ENCODE results near the gene DDIAS. TPM values are rescaled to one million over a fixed set of nuclear protein-coding genes. Genes with fewer than 3 reads are reported as not detected.
"Not testable (repeated sequence)": the region's sequence is repeated elsewhere in the genome, so short reads cannot be mapped to it uniquely, and the experiment has no call there.

The DDIAS gene
- total RNA-seq, 1 donor from 2014 or later: 0.11 TPM

- H3K4me3 ChIP-seq: no peak overlapping the region
- H3K27me3 ChIP-seq: no peaks in the 10 kb centered on the region
- TF ChIP-seq, protein P1, sequence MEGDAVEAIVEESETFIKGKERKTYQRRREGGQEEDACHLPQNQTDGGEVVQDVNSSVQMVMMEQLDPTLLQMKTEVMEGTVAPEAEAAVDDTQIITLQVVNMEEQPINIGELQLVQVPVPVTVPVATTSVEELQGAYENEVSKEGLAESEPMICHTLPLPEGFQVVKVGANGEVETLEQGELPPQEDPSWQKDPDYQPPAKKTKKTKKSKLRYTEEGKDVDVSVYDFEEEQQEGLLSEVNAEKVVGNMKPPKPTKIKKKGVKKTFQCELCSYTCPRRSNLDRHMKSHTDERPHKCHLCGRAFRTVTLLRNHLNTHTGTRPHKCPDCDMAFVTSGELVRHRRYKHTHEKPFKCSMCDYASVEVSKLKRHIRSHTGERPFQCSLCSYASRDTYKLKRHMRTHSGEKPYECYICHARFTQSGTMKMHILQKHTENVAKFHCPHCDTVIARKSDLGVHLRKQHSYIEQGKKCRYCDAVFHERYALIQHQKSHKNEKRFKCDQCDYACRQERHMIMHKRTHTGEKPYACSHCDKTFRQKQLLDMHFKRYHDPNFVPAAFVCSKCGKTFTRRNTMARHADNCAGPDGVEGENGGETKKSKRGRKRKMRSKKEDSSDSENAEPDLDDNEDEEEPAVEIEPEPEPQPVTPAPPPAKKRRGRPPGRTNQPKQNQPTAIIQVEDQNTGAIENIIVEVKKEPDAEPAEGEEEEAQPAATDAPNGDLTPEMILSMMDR (IDR thresholded peaks at IDR 0.05): no peak
- H3K4me1 ChIP-seq: no peaks in the 10 kb centered on the region
- peaks cover 0 to 8% of the 10 kb centered on the region in 2 donors for H3K9me3 ChIP-seq
- no peak for DNase-seq (ENCODE audit: low spot score in 2 of 2)
- H3K27ac ChIP-seq: no peak overlapping the region
- no peaks in the 10 kb centered on the region for H3K36me3 ChIP-seq
- intact Hi-C loops (cut with DNase I): no loop called here
These were observed 47.8 kb downstream of the DDIAS start for GRCh38 chr11:82949352-82949751.

- H3K4me3 ChIP-seq; intact Hi-C loops (cut with DNase I); DNase-seq (ENCODE audit: low spot score in 2 of 2); H3K9me3 ChIP-seq; H3K4me1 ChIP-seq; H3K27me3 ChIP-seq; H3K36me3 ChIP-seq; H3K27ac ChIP-seq: not testable (repeated sequence)
These were observed 49.0 kb downstream of the DDIAS start for GRCh38 chr11:82950502-82950901.

DNA sequence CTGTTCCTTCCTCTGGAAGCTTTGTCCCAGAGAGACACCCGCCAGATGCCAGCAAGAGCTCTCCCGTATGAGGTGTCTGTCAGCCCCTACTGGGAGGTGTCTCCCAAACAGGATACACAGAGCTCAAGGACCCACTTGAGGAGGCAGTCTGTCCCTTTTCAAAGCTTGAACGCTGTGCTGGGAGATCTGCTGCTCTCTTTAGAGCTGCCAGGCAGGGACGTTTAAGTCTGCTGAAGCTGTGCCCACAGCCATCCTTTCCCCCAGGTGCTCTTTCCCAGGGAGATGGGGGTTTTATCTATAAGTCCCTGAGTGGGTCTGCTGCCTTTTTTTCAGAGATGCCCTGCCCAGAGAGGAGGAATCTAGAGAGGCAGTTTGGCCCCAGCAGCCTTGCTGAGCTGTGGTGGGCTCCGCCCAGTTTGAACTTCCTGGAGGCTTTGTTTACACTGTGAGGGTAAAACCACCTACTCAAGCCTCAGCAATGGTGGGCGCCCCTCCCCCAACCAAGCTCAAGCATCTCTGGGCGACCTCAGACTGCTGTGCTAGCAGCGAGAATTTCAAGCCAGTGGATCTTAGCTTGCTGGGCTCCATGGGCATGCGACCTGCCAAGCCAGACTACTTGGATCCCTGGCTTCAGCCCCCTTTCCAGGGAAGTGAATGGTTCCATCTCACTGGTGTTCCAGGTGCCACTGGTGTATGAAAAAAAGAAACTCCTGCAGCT lies 54.4 kb downstream of the DDIAS start:
- H3K4me3 ChIP-seq; H3K36me3 ChIP-seq; intact Hi-C loops (cut with DNase I); H3K9me3 ChIP-seq; H3K27me3 ChIP-seq; DNase-seq (ENCODE audit: low spot score in 2 of 2); H3K27ac ChIP-seq; H3K4me1 ChIP-seq: not testable (repeated sequence)

DNA sequence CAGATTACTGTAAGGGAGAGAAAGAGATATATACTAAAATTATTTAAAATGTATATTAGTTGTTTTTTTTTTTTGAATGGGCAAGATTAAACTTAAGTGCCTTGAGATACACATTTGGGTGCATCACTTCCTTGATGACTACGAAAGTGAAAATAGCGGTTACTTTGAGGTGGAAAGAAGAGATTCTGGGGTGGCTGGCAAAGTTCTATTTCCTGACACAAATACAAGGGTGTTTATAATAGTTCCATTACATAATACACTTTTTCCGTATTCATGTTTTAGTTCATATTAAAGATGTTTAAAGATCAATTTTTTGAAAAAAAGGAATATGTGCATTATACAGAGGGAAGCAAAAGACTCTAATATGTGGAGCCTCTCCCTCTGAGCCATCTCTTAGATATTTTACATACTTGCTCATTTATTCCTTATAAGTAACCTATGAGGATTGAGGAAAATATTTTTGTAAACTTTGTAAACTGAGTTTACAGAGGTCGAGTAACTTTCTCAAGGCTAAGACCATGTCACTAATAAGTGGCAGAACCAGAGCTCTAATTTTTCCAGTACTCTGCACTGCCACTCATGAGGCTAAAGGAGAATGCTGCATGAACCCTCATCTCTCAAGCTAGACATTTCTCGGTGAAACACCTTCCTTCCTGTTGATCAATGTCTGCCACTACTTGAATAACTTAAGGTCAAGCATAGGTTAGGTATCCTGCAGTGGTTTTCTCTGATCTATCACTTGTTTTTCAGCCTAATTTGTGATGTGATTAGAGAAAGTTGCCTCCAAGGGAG lies 58.6 kb downstream of the DDIAS start:
- H3K27ac ChIP-seq: no peak overlapping the region
- H3K4me1 ChIP-seq: no peaks in the 10 kb centered on the region
- intact Hi-C loops (cut with DNase I): no loop called here
- no peaks in the 10 kb centered on the region for H3K27me3 ChIP-seq
- DNase-seq (ENCODE audit: low spot score in 2 of 2): no peak
- TF ChIP-seq, protein P1 (IDR thresholded peaks at IDR 0.05): no peak
- no peaks in the 10 kb centered on the region for H3K36me3 ChIP-seq
- H3K4me3 ChIP-seq: no peak overlapping the region
- H3K9me3 ChIP-seq: no peaks in the 10 kb centered on the region

GRCh38 chr11:82960779-82961143 lies 59.2 kb downstream of the DDIAS start:
- no peak overlapping the region for H3K4me3 ChIP-seq
- no peak for DNase-seq (ENCODE audit: low spot score in 2 of 2)
- H3K9me3 ChIP-seq: no peaks in the 10 kb centered on the region
- H3K4me1 ChIP-seq: no peaks in the 10 kb centered on the region
- intact Hi-C loops (cut with DNase I): no loop called here
- H3K27me3 ChIP-seq: no peaks in the 10 kb centered on the region
- no peak overlapping the region for H3K27ac ChIP-seq
- TF ChIP-seq, protein P1 (IDR thresholded peaks at IDR 0.05): no peak
- no peaks in the 10 kb centered on the region for H3K36me3 ChIP-seq

DNA sequence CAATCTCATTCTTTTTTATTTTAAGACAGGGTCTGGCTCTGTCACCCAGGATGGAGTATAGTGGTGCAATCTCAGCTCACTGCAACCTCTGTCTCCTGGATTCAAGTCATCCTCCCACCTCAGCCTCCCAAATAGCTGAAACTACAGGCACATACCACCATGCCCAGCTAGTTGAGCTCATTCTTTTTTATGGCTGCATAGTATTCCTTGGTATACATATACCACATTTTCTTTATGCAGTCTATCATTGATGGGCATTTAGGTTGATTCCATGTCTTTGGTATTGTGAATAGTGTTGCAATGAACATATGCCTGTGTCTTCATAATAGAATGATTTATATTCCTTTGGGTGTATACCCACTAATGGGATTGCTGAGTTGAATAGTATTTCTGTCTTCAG lies 60.5 kb downstream of the DDIAS start:
- H3K4me3 ChIP-seq; H3K4me1 ChIP-seq; H3K27me3 ChIP-seq; intact Hi-C loops (cut with DNase I); H3K27ac ChIP-seq; H3K9me3 ChIP-seq; DNase-seq (ENCODE audit: low spot score in 2 of 2); H3K36me3 ChIP-seq: not testable (repeated sequence)

- Histone ChIP-seq H3K27me3 (no peaks in the 10 kb centered on the region), H3K9me3 (no peaks in the 10 kb centered on the region), H3K36me3 (no peaks in the 10 kb centered on the region), H3K4me3 (no peak overlapping the region), H3K4me1 (no peaks in the 10 kb centered on the region), H3K27ac (no peak overlapping the region)
- DNase-seq (ENCODE audit: low spot score in 2 of 2): no peak
- TF ChIP-seq, protein P1 (IDR thresholded peaks at IDR 0.05): no peak
- intact Hi-C loops (cut with DNase I): no loop called here
These were observed 65.8 kb downstream of the DDIAS start for GRCh38 chr11:82967381-82967780.
